Measurements from ENCODE around the gene BTN1A1.

DNA sequence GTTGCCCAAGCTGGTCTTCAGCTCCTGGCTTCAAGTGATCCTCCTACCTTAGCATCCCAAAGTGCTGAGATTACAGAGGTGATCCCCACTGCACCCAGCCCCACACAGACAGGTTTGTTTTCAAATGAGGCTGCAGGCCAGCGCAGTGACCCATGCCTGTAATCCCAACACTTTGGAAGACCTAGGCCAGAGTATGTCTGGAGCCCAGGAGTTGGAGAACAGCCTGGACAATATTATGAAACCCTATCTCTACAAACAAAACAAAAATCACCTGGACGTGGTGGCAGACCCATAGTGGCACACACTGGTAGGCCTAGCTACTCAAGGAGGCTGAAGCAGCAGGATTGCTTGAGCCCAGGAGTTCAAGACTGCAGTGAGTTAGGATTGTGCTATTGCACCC, 30.1 kb downstream of the BTN1A1 start:
- TF ChIP-seq, protein P1, sequence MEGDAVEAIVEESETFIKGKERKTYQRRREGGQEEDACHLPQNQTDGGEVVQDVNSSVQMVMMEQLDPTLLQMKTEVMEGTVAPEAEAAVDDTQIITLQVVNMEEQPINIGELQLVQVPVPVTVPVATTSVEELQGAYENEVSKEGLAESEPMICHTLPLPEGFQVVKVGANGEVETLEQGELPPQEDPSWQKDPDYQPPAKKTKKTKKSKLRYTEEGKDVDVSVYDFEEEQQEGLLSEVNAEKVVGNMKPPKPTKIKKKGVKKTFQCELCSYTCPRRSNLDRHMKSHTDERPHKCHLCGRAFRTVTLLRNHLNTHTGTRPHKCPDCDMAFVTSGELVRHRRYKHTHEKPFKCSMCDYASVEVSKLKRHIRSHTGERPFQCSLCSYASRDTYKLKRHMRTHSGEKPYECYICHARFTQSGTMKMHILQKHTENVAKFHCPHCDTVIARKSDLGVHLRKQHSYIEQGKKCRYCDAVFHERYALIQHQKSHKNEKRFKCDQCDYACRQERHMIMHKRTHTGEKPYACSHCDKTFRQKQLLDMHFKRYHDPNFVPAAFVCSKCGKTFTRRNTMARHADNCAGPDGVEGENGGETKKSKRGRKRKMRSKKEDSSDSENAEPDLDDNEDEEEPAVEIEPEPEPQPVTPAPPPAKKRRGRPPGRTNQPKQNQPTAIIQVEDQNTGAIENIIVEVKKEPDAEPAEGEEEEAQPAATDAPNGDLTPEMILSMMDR (IDR thresholded peaks at IDR 0.05): no peak
- TF ChIP-seq POLR2A (IDR thresholded peaks at IDR 0.05): no peak
